Large intestine (tissue), 3 donors: ENCODE measurements around the gene RELL2. TPM values are rescaled to one million over a fixed set of nuclear protein-coding genes. Genes with fewer than 3 reads are reported as not detected.
A peak's percentile ranks its signal among the peaks of the same experiment; 100 is the strongest.

Experiments used
- DNase-seq, 2 donors: peaks; one replicate each; pipeline versions ENCODE4 v3.0.0 to v3.0.0-alpha.2; 2013
- H3K27ac ChIP-seq: one replicate; pipeline ENCODE4 v1.5.1; 2013; ENCODE audit warnings: low read length
- H3K27me3 ChIP-seq: 2 replicates; pipeline ENCODE4 v1.6.1; 2013; ENCODE audit warnings: low read length; ENCODE audit not compliant: control insufficient read depth, insufficient read depth
- H3K36me3 ChIP-seq: 2 replicates; pipeline ENCODE4 v1.6.1; 2013; ENCODE audit warnings: low read length; ENCODE audit not compliant: control insufficient read depth, insufficient read depth
- H3K4me1 ChIP-seq: one replicate; pipeline ENCODE4 v1.6.1; 2013; ENCODE audit warnings: low read length; ENCODE audit not compliant: control insufficient read depth, insufficient read depth
- H3K4me3 ChIP-seq: one replicate; pipeline ENCODE4 v1.5.1; 2013; ENCODE audit warnings: low read length
- H3K9me3 ChIP-seq: one replicate; pipeline ENCODE4 v1.6.1; 2013; ENCODE audit warnings: mild to moderate bottlenecking, low read depth, low read length, moderate library complexity; ENCODE audit not compliant: control insufficient read depth
- WGBS: methylation state at CpG from one replicate; pipeline ENCODE4 v1.1.5; 2013; ENCODE audit warnings: low lambda C conversion rate; ENCODE audit not compliant: insufficient coverage; 5-methylcytosine and 5-hydroxymethylcytosine counted together
- polyA plus RNA-seq: library from polyadenylated mRNA; unstranded; fragments of 120-200 nt; gene quantifications from one replicate; pipeline ENCODE4 v1.2.1, GENCODE V29; 2013

RELL2 gene
- polyA plus RNA-seq, 1 donor, result 2.0 TPM

DNA sequence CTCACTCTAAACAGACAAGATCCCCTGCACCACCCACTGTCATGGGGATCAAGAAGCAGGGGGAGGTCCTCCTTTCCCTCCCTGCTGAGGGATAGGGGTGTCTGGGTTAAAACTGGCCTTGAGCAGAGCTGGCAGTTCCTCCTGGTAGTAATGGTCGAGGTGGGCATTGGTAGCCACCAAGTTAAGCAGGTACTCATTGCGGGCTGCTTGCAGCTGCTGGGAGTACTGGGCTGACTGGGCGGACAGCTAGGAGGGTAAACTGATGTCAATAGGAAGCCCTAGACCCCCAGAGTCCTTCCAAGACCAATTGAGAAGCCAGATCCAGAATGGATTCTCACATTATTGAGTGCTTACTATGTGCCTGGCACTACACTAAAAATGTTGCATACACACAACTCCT lies 11.1 kb downstream of the RELL2 start:
- no CpG with 5 or more reads among the region's 3 CpGs for WGBS
- no peak overlapping the region for H3K4me3 ChIP-seq
- H3K27ac ChIP-seq, result no peak overlapping the region
- H3K36me3 ChIP-seq, result peaks cover 37% of the 10 kb centered on the region
- no peaks in the 10 kb centered on the region for H3K9me3 ChIP-seq
- peaks cover 3% of the 10 kb centered on the region for H3K4me1 ChIP-seq
- H3K27me3 ChIP-seq, result no peaks in the 10 kb centered on the region
- DNase-seq, result no peak

DNA sequence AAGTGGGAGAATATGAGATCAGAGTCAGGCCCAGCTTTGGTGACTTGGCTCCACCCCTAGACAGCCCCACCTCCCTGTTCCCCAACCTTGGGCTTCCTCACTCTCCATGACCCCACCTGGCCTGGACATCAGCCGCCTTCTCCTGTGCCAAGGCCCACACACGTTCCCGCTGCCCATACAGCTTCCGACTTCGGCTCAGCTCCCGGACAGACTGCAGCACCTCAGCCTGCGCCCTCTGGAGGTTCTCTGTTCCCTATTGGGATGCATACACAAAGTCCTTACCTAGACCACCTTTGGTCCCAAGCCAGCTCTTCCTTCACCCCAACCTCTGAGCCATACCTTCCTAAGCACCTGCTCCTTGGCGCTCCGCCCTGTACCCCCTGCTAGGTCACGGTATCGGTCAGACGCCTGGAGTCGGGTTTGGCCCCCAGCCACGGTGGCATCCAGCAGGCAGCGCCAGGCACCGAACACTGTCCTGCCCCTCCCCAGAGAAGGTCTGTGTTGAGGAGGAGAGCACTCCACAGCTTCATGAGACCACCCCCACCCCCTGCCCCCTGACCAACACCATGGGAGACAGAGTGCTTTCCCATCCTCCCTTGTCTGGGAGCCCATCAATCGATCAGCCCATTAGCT lies 12.4 kb downstream of the RELL2 start:
- H3K27me3 ChIP-seq, result no peaks in the 10 kb centered on the region
- H3K27ac ChIP-seq, result no peak overlapping the region
- WGBS, result 70% methylated on average over 2 of the region's 17 CpGs
- peaks cover 3% of the 10 kb centered on the region for H3K4me1 ChIP-seq
- H3K36me3 ChIP-seq, result peaks cover 36% of the 10 kb centered on the region
- DNase-seq, result no peak
- H3K4me3 ChIP-seq, result no peak overlapping the region
- H3K9me3 ChIP-seq, result no peaks in the 10 kb centered on the region

DNA sequence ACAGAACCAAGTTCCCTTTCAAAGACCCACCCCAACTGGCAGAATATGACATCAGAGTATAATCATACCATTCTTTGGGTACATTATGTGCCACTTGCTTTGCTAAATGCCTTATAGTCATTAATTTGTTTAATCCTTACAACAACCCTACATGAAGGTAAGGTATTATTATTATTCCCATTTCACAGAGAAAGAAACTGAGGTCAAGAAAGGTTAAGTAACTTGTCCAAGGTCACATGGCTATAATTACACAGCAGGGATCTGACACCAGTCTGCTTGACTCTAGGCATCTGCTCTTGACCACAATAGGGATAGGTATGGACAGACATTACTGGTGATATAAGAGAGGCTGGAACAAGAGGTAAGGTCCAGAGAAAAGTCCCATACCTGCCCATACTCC lies 13.2 kb downstream of the RELL2 start:
- Histone ChIP-seq H3K9me3 (no peaks in the 10 kb centered on the region), H3K4me3 (no peak overlapping the region), H3K36me3 (peaks cover 32% of the 10 kb centered on the region), H3K4me1 (peaks cover 3% of the 10 kb centered on the region), H3K27me3 (no peaks in the 10 kb centered on the region), H3K27ac (no peak overlapping the region)
- no peak for DNase-seq

DNA sequence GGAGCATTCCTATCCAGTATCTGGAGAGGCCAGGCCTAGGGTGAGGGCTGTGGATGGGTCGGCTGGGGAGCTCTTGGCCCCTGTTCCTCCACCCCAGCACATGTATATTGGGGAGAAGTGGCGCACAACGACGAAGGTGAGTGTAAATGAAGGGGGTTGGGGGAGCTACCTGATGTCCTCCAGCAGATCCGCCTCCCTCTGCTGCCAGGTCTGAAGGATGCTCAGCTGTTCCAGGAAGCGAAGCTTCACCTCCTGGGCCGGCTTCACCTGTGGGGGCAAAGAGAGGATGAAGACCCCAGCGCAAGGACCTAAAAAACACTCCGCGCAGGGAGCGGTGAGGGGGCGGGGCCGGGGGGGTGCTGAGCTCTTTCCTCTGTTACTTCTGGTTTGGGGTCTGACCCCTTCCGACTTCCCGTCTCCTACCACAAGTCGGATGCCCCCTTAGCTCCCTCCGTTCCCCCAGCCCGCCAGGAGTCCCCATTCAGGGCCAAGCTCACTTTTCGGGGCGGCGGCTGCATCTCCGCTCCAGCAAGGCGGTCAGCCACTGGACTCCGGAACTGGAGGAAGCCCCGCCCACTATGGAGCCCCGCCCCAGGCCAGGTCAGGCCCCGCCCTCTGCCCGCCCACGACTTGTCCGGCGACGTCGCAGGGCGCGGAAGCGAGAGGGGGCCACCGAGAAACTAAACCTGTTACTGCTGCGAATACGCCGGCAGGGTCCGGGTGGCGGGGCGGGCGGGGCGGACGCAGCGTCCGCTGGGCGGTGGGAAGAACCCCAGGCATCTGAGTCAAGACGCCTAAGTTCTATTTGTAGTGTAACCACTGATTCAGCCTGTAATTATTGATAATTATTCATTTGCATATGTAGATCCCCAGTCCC lies 14.3 kb downstream of the RELL2 start, which contains the start of gene FCHSD1:
FCHSD1 (minus strand) TSS at position 568 of the 877 bp plus-strand sequence; CDS start at position 518, 50 bp downstream.
- Histone ChIP-seq H3K4me3 (peak within 1 kb of the TSS; percentile 73), H3K36me3 (peaks cover 33% of the 10 kb centered on the region), H3K27ac (no peak within 1 kb of the TSS), H3K27me3 (no peaks in the 10 kb centered on the region), H3K4me1 (peaks cover 3% of the 10 kb centered on the region), H3K9me3 (no peaks in the 10 kb centered on the region)
- DNase-seq, result peak; percentile 70 to 81
- WGBS, result 0% methylated on average over 1 of the region's 50 CpGs

DNA sequence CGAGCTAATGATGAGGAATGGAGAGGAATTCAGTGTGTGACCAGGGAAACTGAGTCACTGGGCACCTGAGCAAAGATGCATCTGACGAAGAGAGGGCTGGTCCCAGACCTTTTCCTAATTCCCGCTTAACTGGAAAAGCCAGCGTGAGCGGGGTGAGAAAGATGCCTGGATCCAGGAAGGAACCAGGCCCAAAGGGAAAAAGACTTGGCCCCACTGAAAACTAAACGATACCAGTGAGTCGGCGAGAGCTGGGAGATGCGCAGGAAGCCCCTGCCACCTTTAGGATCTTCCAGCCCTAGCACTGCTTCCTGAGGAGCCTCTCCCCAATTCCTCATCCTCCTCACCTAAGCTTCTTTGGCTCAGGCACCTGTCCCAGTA lies 14.9 kb downstream of the RELL2 start:
- H3K4me1 ChIP-seq, result peaks cover 3% of the 10 kb centered on the region
- H3K4me3 ChIP-seq, result peak overlapping the region; percentile 73
- H3K9me3 ChIP-seq, result no peaks in the 10 kb centered on the region
- no peak overlapping the region for H3K27ac ChIP-seq
- peaks cover 35% of the 10 kb centered on the region for H3K36me3 ChIP-seq
- no CpG with 5 or more reads among the region's 9 CpGs for WGBS
- no peaks in the 10 kb centered on the region for H3K27me3 ChIP-seq
- DNase-seq, result no peak

DNA sequence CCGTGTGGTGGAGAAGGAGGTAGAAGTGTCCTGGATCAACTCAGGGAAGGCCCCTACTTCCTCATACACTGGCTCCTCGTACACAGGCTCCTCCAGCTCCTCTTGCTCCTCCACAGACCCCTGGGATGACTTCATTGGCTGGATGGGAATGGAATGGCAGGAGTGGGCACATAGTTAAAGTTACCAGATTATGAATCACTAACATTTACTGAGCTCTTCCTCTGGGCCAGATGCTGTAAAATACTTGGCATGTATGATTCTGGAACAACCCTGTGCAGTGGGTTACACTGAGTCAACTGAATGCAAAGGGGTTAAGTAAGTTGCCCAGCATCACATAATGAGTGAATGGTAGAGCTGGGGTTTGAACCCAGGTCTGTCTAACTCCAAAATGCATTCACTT lies 17.5 kb downstream of the RELL2 start:
- Histone ChIP-seq H3K36me3 (peaks cover 33% of the 10 kb centered on the region), H3K27ac (no peak overlapping the region), H3K4me1 (peaks cover 3% of the 10 kb centered on the region), H3K4me3 (no peak overlapping the region), H3K27me3 (no peaks in the 10 kb centered on the region), H3K9me3 (no peaks in the 10 kb centered on the region)
- no CpG with 5 or more reads among the region's 2 CpGs for WGBS
- no peak for DNase-seq

DNA sequence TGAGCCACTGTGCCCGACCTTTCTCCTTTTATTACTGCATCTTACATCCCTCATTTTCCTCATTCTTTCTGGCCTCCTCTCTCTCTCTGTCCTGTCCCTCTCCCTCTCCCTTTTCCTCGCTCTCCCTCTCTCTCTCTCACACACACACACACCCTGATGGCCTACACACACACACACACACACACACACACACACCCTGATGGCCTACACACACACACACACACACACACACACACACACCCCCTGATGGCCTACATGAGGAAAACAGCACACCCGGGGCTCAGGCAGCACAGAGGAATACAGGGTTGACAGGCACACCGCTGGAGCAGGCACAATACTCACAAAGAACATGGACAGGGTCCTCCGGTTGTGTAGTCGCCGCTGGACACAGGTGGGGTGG lies 18.2 kb downstream of the RELL2 start:
- Histone ChIP-seq H3K36me3 (peaks cover 37% of the 10 kb centered on the region), H3K9me3 (no peaks in the 10 kb centered on the region), H3K27ac (no peak overlapping the region), H3K4me1 (peaks cover 3% of the 10 kb centered on the region), H3K4me3 (no peak overlapping the region), H3K27me3 (no peaks in the 10 kb centered on the region)
- no peak for DNase-seq
- WGBS, result 67% methylated on average over 1 of the region's 7 CpGs

DNA sequence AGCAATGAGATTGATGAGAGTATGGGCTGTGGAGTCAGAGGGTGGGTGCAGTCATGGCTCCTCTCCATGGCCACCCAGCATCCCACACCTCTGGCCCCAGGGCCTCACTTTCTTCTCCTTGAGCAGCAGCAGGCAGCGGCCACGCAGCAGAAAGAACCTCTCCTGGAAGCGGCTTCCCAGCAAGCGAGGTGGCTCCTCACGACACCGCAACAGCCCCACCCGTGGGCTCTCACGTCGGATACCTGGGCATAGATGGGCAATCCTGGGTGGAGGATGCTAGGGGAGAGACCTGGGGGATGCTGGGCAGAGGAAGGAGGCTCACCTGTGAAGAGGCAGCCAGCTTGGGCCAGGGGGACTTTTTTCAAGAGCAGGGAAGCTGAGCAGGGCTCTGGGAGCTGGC lies 19.6 kb downstream of the RELL2 start:
- Histone ChIP-seq H3K4me1 (peaks cover 3% of the 10 kb centered on the region), H3K36me3 (peaks cover 39% of the 10 kb centered on the region), H3K4me3 (no peak overlapping the region), H3K9me3 (no peaks in the 10 kb centered on the region), H3K27me3 (no peaks in the 10 kb centered on the region), H3K27ac (no peak overlapping the region)
- WGBS, result no CpG with 5 or more reads among the region's 9 CpGs
- DNase-seq, result no peak

DNA sequence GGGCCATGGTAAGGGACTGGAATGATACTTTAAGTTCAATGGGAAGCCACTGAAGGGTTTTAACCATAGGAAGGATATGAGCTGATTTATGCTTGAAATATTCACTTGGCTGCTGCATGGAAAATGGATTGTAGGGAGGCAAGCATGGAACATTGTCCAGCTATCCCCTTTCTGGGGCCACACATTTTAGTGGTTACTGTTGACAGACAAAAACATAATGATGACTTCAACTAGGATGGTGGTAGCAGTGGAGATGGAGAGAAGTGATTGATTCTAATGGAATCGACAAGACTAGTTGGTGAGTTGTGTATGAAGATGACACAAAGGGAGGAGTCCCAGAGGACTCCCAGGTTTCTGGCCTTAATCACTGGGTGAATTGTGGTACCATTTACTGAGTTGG lies 20.6 kb downstream of the RELL2 start:
- no peaks in the 10 kb centered on the region for H3K27me3 ChIP-seq
- DNase-seq, result no peak
- WGBS, result no CpG with 5 or more reads among the region's 1 CpG
- no peak overlapping the region for H3K4me3 ChIP-seq
- H3K4me1 ChIP-seq, result no peaks in the 10 kb centered on the region
- H3K27ac ChIP-seq, result no peak overlapping the region
- peaks cover 41% of the 10 kb centered on the region for H3K36me3 ChIP-seq
- no peaks in the 10 kb centered on the region for H3K9me3 ChIP-seq

DNA sequence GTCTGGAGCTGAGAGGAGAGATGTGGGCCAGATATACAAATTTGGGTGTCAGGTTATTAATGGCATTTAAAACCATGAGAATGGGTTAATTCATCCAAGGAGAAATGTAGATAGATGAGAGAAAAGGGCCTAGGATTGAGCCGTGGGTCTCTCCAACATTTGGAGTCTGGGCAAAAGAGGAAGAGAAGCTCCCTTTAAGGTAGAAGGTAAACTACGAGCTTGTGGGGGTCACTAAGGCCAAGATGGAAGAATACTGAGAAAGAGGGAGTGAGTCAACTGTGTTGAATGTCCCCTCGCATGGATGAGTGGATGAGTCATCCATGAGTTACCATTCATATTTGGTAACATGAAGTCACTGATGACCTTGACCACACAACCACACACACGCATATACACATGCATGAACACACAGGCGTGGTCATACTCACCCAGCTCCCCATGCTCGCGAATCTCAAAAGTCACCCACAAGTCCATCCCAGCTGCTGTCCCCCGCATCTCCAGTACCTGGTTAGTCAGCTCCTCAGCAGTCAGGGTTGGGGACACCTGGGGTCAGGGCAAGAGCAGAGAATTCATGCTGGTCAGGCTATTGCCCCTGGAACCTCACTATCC lies 21.2 kb downstream of the RELL2 start:
- peaks cover 42% of the 10 kb centered on the region for H3K36me3 ChIP-seq
- WGBS, result 100% methylated on average over 1 of the region's 8 CpGs
- H3K4me1 ChIP-seq, result no peaks in the 10 kb centered on the region
- no peak for DNase-seq
- no peaks in the 10 kb centered on the region for H3K27me3 ChIP-seq
- H3K9me3 ChIP-seq, result no peaks in the 10 kb centered on the region
- no peak overlapping the region for H3K27ac ChIP-seq
- no peak overlapping the region for H3K4me3 ChIP-seq
